Cardiac septum (tissue), 1 donor: ENCODE data around the gene NLRP10. TPM values are rescaled to one million over a fixed set of nuclear protein-coding genes. Genes with fewer than 3 reads are reported as not detected.

Experiments
- DNase-seq: peaks from one replicate; pipeline ENCODE4 v3.0.0-alpha.2; 2020; ENCODE audit warnings: low spot score
- intact Hi-C: fragments of 100-400 bp; cut with DNase I; formaldehyde crosslinking; loops from one replicate; pipeline ENCODE4 v1.14.0; 2022
- total RNA-seq: library from RNA; stranded (reverse); fragmentation: NEBNext Ultra II Directional; extraction: Animal tissue kit (Norgen Biotek cat#: 25700); gene quantifications from one replicate; pipeline ENCODE4 v1.2.1, GENCODE V29; 2021
- donor health status: DM: no; HTN: no; CAD: no.

Gene NLRP10
- total RNA-seq, 1 donor from 2014 or later, result not detected

DNA sequence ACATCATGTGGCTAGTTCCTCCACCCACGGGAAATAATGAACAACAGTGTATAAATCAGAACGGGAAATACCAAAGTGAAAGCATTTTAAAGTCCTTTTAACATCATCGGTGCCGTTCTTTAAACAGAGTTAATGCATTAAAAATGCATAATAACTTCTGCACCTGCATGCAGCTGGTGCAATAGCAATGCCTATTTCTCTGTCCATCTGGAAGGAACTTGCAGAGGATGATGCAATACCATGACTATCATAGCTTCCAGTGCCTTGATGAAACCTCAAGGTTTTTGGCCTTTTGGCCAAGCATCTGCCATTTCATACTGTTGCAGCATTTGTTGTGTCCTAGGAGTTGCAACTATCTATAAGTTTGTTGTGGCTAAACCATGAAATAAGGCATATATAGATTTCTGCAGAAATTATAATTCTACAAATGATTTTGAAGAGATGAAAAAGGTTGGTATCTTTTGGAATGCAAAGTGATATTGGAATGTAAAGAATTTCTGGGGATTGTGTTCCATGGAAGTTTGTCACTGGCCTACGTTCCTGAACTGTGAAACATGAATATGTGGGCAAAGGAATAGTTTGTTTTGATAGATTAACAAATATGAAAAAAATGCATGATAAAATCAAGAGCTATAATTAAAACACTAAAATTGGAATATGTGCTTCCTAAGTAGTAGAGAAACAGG, 12.1 kb upstream of the NLRP10 start:
- intact Hi-C loops, result no loop called here

DNA sequence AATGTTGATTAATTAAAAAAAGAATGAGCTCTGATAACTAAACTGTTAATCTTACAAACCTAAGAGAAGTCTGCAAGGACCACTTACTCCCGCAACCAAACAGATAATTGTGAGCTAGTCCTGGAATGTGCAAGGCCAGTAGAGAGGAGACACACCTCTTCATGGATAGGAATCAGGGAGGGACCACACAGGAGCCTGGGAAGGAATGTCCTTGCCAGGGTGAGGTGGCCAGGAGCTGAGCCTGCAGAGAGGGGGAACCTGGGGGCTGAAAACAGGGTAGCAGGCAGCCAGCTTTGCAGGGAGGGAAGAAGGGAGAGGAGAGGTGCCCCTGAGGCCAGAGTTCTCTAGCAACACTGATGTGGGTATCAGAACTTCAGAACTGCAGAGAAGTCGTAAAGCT, 9.4 kb upstream of the NLRP10 start:
- intact Hi-C loops, result no loop called here

More for the DNA sequence above, 12.1 kb upstream of the NLRP10 start:
- DNase-seq, result no peak

GRCh38 chr11:7973011-7973410, 7.8 kb upstream of the NLRP10 start:
- no peak for DNase-seq
- intact Hi-C loops, result no loop called here

More for the DNA sequence above, 9.4 kb upstream of the NLRP10 start:
- DNase-seq, result no peak

DNA sequence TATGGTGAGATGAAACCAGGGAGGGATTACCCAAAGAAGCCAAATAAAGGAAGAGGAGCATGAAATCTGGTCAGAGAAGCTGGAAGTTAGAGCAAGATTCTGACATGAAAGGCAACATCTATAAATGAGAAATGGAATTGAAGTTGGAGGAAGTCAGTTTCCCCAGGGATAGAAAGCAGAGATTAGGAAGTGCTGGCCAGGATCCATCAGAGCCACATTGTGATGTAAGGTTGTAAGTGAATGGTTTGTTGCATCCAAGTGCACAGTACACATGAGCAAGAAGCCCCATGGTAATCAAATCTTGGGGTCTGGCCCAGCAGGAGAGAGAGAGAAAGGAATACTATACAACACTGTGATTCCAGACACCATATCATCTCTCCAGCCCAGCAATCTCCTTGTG, 6.6 kb upstream of the NLRP10 start:
- intact Hi-C loops, result no loop called here
- no peak for DNase-seq

DNA sequence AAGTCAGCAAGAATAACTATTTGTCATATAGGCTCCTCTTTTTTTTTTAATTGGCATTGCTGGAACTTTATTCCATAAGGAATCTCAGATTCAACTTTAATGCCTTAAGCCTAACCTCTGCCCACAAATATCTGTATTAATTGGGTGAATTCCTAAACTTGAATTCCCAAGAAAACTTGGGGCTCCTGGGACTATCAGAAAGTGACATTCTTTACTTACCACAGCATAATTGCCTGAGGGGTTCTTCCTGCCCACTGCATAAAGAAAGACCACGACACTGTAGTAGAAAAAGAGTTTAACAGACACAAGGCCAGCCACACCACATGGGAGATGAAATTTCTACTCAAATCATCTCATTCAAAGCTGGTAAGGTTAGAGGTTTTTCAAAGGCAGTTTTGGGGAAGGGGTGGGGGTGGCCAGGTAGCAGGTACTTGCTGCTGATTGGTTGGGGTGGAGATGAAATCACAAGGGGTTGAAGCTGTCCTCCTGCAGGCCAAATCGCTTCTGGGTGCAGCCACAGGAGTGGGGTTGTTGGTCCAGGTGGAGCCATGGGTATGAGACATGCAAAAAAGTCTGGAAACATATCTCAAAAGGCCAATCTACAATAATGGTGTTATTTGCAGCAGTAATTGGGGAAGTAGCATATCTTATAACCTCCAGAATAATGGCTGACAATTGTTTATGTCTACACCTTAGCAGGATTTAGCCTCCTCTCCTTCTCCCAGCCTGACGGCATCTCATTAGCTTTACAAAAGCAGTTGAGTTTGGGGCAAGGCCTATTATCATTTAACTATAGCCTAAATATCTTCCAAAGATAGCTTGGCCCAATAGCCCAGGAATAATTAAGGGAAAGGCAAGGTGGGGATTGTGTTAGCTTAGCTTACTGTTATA, 4.8 kb upstream of the NLRP10 start:
- DNase-seq, result no peak
- intact Hi-C loops, result no loop called here

GRCh38 chr11:7968686-7969085, 3.4 kb upstream of the NLRP10 start:
- no peak for DNase-seq
- intact Hi-C loops, result no loop called here

DNA sequence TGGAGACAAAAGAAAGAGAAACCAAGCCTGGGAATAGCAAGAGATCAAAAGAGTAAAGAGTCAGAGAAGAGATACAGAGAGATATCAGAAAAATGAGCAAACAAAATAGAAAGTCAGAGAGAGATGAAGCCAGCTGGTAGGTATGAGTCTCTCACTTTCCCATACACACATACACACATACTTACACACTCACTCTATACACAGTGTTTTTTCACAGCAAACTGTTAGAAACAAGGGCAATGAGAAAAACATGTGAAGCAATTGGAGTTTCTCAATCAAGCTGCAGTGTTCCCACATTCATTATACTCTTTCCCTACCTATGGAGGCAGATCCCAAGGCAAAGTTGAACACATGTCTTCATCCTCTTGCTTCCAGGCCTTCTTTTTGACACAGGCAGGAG, 2.6 kb upstream of the NLRP10 start:
- DNase-seq, result no peak
- intact Hi-C loops, result no loop called here

- DNase-seq, result no peak
- intact Hi-C loops, result no loop called here
Observed at GRCh38 chr11:7967097-7967496, 1.9 kb upstream of the NLRP10 start.

DNA sequence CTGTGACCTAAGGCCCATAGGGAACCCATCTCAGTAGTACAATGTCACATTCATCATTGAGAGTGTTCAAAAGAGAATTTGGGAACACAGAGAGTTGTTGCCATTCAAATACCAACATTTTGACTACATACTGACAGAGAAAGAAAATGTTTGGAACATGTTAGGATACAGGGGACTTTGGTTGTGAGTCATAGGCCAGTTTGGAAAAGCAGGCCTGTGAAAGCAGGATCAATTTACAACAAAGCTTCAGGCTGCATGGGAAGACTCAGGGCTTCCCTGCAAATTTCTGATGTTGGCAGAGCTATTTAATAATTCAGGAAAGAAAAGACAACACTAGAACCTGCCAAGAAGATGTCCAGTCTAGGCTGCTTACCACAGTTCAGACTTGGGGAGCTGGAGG, 374 bp downstream of the NLRP10 start:
- no peak for DNase-seq
- intact Hi-C loops, result no loop called here

DNA sequence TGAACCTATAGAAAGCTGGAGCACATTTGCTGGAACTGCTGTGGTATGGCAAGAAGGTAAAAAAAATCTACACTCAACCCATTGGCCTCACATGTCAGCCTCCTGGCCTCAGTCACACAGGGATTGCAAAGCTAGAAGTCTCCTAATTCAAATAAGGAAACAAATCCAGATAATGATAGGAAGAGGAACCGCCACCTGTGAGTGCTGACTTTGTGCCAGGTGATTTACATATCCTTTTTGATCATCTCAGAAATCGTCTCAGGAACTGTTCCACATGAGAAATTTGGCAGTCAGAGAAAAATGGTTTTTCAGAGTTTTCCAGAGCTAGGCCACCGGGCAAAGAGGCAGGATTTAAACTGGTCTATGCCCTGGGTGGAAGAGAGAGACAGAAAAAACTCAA, 986 bp downstream of the NLRP10 start:
- no peak for DNase-seq
- intact Hi-C loops, result no loop called here

- intact Hi-C loops, result no loop called here
Observed at GRCh38 chr11:7955191-7955590, 10.1 kb downstream of the NLRP10 start.

GRCh38 chr11:7949934-7950333, 15.3 kb downstream of the NLRP10 start:
- intact Hi-C loops, result no loop called here
- DNase-seq, result no peak

More at GRCh38 chr11:7955191-7955590, 10.1 kb downstream of the NLRP10 start:
- no peak for DNase-seq

DNA sequence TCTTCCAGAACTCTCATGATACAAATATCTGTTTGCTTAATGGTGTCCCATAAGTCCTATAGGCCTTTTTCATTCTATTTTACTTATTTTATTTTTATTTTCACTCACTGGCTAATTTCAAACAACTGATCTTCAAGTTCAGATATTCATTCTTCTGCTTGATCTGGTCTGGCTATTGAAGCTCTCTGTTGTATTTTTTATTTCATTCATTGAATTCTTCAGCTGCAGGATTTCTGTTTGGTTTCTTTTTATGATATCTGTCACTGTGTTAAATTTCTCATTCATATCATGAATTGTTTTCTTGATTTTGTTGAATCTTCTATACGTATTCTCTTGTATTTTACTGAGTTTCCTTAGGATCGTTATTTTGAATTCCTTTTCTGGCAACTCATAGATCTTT, 21.1 kb downstream of the NLRP10 start:
- no peak for DNase-seq
- intact Hi-C loops, result no loop called here

DNA sequence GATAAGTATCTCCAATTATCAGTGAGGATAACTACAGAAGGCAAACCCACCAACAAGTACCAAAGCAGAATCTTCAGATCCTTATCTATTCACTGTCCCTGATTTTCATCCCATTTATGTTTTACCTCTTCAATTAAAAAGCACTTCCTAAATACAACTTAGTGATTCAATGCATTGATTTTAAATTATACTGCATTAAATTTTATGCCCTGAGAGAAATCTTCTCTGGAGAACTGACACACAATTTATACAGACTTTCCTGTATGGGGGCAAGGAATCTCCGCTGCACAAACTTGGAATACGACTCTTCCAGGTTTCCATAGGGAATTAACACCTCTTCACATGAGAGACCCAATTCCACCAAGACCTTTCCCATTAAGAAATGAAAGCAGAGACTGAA, 23.6 kb downstream of the NLRP10 start, which contains the start of gene OR10A3:
OR10A3 (minus strand) TSS at position 101 of the 400 bp plus-strand sequence. CDS start 2,188 bp downstream, outside the sequence.
- intact Hi-C loops, result no loop called here
- no peak for DNase-seq

GRCh38 chr11:7941146-7941545, 24.1 kb downstream of the NLRP10 start:
- intact Hi-C loops, result no loop called here

DNA sequence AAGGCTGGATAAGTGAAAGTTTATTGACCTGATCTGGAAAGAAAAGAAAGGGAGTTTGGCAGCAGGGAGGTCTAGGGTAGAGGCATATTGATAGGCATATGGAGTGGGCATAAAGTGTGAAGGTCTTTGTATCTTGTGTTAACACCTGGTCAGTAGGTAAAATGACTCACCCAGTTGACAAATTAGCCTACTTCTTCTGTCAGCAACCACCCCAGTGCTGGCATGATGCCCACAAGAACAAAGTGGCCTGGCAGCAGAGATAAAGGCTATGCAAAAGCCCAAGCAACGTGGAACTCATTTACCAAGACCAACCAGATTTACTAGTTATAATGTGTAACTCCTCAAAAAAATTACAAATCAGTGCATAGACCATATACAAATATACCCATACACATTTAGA, 28.6 kb downstream of the NLRP10 start:
- DNase-seq, result no peak
- intact Hi-C loops, result no loop called here

More at GRCh38 chr11:7941146-7941545, 24.1 kb downstream of the NLRP10 start:
- no peak for DNase-seq

GRCh38 chr11:7931168-7931567, 34.1 kb downstream of the NLRP10 start, which contains the start of gene OR10A6:
Gene OR10A6 (minus strand): TSS chr11:7931268. CDS start chr11:7928662, 2,606 bp downstream.
- no peak for DNase-seq
- intact Hi-C loops, result no loop called here

DNA sequence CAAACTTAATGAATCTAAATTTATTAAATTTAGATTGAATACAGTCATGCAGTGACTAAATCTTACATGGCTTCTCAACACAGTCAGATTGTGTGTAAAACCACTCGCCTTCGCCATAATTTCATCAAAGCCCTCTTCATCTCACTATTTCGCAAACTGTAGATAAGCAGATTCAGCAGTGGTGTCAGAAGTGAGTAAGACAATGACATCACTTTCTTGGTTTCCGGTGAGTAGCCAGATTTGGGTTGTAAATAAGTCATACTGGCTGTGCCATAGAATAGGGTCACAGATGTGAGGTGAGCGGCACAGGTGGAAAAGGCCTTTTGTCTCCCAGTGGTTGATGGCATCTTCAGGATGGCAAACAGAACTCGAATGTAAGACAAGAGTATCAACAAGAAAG, 37.6 kb downstream of the NLRP10 start:
- intact Hi-C loops, result no loop called here
- DNase-seq, result no peak

DNA sequence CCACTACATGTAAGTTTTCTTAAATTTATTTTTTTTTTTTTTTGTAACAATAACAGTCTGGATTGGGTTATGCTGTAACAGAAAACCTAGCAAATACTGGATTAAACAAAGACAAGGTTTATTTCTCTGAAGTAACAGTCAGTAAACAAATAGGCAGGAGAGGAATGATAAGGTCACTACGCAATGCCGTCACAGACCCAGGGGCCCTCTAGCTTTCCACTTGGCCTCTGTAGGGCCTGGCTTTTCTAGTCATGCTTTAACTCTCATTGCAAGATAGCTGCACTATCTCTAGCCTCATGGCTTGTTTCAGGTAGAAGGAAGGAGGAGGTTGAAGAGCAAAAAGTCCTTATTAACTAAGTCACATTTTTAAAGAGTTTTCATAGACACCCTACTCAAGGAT, 40.7 kb downstream of the NLRP10 start:
- intact Hi-C loops, result no loop called here
- DNase-seq, result no peak

DNA sequence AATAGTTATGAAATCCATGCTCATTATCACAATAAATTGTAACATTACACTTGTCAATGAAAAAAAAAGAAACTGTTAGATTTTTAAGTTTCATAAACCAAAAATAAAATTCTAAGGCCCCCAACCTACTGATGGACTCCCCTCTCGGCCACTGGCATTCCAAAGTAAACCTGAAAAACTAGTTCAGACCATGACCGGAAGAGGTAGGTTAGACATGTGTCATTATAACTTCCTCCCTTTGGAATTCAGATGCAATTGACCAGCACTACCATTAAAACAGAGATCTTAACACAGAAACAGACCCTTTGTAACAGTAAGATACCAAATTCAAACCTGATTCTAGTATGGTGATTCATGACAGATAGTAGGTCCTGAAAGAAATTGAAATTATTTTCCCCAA, 47.1 kb downstream of the NLRP10 start:
- no peak for DNase-seq
- intact Hi-C loops, result no loop called here
